NCI-H1436 treated with DMSO at 0.1 percent for 48 hours (cell line): ENCODE data around the gene GSE1.

Experiments used
- DNase-seq: peaks from one replicate; lab custom pipeline; 2025; lab: John Stamatoyannopoulos, UW

Gene GSE1

GRCh38 chr16:85660843-85661739 is 48.0 kb downstream of the GSE1 start:
- no peak for DNase-seq

GRCh38 chr16:85661740-85662481 is 48.8 kb downstream of the GSE1 start:
- no peak for DNase-seq

- no peak for DNase-seq
Measured at GRCh38 chr16:85662482-85662812, 49.3 kb downstream of the GSE1 start.

- DNase-seq = no peak
Measured at GRCh38 chr16:85662976-85663830, 50.1 kb downstream of the GSE1 start.

GRCh38 chr16:85663891-85664321 is 50.8 kb downstream of the GSE1 start:
- DNase-seq = no peak

- no peak for DNase-seq
Measured at GRCh38 chr16:85664580-85665372, 51.7 kb downstream of the GSE1 start.

- DNase-seq = no peak
Measured at GRCh38 chr16:85665373-85665740, 52.2 kb downstream of the GSE1 start.

GRCh38 chr16:85665929-85666328 is 52.8 kb downstream of the GSE1 start:
- no peak for DNase-seq

- DNase-seq = no peak
Measured at GRCh38 chr16:85667261-85667660, 54.1 kb downstream of the GSE1 start.

GRCh38 chr16:85667841-85668413 is 54.8 kb downstream of the GSE1 start:
- no peak for DNase-seq

GRCh38 chr16:85668676-85669424 is 55.7 kb downstream of the GSE1 start:
- no peak for DNase-seq

GRCh38 chr16:85670840-85671239 is 57.7 kb downstream of the GSE1 start:
- DNase-seq = no peak

- DNase-seq = no peak
Measured at GRCh38 chr16:85673529-85674417, 60.7 kb downstream of the GSE1 start.

GRCh38 chr16:85674418-85674755 is 61.3 kb downstream of the GSE1 start:
- DNase-seq = no peak

- no peak for DNase-seq
Measured at GRCh38 chr16:85674828-85675227, 61.7 kb downstream of the GSE1 start.

GRCh38 chr16:85675251-85675874 is 62.2 kb downstream of the GSE1 start:
- DNase-seq = no peak

- DNase-seq = no peak
Measured at GRCh38 chr16:85676466-85676865, 63.3 kb downstream of the GSE1 start.

GRCh38 chr16:85677383-85677967 is 64.4 kb downstream of the GSE1 start:
- no peak for DNase-seq

- DNase-seq = no peak
Measured at GRCh38 chr16:85678016-85678415, 64.9 kb downstream of the GSE1 start.
